DMS 273 (cell line): Measurements from ENCODE around the gene LILRA6.
A peak's percentile ranks its signal among the peaks of the same experiment; 100 is the strongest.
"Not testable (repeated sequence)": the region's sequence is repeated elsewhere in the genome, so short reads cannot be mapped to it uniquely, and the experiment has no call there.

Experiments used
- DNase-seq: peaks from one replicate; lab custom pipeline; 2025; ENCODE audit not compliant: unreplicated experiment; lab: John Stamatoyannopoulos, UW

LILRA6 gene

DNA sequence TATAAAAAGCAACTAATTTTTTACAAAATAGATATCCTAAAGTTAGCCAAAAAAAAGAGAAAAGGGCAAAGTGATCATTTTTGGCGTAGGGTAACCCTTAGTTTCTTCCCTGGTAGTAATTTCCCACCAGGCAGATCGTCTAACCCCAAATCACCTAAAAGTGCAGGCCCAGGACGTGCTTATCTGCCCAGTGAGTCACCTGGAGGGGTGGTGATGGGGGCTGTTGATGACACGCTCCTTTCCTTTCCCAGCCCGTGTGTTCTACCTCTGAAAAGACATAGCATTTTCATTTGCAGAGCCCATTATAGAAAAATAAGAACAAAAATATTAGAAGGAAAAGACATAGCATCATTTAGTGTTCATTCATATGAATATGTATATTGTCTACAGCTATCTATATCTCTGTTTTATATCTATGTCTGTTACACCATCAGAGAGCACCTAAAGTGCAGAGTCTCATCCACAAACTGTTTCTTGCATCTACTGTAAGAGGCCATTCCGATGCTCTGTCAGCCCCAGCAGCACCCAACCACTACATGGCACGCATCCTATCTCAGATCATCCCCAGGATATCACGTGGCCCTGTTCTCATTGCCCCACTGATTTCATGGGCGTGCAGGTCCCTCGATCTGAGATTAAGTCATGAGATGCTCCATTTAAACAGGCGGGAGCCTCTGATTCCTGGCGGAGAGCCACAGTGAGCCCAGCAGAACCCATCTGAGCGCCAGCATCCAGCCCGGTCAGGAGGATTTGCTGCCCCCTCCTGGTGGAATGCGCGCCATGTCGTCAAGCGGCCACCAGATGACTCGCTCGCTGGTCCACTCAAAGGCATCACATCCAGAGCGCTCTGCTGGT lies 11.3 kb downstream of the LILRA6 start:
- DNase-seq: peak; percentile 94

DNA sequence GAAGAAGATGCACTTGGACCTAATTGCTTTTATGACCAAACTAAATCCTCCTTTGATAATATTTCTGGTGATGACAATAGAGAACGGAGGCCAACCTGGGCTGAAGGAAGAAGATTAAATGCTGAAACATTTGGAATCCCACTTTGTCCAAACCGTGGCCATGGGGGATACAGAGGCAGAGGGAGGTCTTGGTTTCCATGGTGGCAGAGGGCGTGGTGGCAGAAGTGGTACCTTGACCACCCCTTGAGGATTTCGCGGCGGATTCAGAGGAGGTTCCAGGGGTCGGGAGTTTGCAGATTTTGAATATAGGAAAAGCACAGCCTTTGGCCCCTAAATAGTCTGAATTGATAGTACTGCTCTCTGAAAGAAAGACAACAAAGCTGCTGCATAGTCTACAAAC lies 12.6 kb downstream of the LILRA6 start:
- no peak for DNase-seq

DNA sequence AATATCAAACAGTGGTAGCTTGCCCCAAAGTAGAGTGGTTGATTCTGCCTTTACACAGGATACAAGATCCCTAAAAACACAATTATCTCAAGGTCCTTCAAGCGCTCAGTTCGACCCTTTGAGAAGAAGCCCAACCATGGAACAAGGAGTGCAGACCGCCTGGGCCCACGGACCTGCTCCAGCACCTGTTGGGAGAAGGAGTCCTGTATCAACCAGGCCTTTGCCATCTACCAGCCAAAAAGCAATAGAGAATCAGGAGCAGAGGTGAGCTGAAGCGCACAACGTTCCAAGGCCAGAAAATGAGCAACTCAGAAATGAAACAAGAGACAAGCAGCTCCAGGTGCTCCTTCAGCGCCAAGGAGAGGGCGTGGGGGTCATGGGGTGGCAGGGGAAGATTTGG lies 13.4 kb downstream of the LILRA6 start:
- no peak for DNase-seq

DNA sequence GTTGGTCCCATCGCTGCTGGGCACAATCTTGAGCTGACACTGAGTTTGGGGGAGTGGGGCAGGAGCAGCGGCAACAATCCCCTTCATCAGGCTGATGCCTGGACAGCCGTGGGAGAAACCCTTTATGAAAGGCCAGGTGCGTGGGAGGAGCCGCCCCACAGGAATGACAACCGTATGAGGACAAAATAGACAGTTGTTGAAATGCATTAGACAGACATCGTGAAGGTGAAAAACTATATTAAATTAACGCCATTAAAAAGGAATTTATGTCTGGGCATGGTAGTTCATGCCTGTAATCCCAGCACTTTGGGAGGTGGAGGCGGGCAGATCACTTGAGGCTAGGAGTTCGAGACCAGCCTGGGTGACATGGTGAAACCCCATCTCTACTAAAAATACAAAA lies 18.0 kb downstream of the LILRA6 start:
- not testable (repeated sequence) for DNase-seq

DNA sequence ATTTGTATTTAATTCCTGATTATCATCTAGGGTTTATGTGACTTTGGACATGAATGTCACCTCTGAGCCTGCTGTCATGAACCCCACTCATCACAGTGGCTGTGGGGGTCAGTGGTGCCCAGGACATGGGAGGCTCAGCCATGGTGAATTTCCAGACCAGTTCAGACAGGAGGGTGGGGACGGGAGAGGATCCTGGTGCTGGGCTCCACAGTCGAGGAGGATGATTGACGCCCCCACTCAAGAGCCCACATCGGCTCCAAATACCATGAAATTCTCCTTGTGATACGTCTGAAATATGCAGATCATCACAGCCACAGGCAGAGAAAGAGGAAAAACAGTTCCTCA lies 18.7 kb downstream of the LILRA6 start:
- DNase-seq: not testable (repeated sequence)

DNA sequence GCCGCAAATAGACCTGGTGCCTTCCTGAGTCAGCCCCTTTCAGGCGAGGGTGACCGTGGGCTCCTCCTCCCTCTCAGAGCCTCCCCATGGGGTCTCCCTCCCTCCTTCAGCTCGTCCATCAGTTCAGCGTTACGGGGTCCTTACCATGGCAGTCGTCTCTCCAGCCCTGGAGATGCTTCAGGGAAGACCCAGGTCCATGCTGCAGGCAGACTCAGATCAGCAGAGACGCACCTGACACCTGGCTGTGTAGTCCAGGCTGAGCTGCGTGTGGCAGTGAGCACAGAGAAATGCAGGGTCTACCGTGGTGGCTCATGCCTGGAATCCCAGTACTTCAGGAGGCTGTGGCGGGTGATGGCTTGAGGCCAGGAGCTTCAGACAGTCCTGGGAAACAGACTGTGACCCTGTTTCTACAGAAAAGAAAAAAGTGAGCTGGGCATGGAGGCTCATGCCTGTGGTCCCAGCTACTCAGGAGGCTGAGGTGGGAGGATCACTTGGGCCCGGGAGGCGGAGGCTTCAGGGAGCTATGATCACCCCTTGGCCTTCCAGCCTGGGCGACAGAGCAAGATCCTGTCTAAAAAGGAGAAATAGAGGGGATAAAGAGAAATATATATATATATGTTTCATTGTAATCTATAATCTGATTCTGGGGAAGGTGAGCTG lies 19.2 kb downstream of the LILRA6 start:
- DNase-seq: not testable (repeated sequence)

DNA sequence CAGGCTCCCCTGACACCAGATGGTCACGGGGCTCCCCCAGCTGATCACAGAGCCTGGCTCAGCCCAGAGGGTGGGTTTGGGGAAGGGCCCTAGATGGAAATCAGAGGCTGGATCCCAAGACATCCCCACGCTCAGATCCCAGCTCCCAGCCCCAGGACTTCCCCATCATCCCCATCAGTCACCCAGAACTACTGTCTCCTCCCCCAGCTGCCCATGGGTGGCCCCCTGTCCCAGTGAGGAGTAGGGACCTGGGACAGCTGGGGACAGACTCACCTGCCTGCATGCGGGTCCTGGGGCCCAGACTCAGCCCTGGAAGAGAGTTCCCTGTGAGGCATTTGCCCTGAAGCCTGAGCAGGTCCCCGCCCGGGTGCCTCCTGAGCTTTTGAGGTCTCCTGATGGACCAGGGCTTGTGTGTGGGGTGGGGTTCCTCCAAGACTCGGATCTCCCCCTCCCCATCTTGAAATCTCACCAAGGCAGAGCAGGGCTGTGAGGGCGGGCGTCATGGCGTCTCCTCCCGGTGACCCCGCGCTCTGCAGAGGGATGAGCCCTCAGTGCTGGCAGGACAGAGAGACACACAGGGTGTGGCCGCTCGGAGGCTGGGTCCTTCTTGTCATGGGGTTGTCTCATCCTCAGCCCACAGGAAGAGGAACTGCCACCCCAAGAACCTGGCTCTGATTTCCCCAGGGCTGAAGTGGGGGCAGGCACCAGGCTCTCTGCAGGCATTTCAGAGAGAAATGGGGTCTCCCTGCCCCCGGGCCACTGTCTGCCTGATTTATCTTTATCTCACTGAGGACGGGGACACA lies 19.9 kb downstream of the LILRA6 start, which contains the start of gene LILRB3:
TSS of gene LILRB3 (minus strand) at position 534 of the 803 bp plus-strand sequence. CDS start at position 503, 31 bp downstream.
- not testable (repeated sequence) for DNase-seq

DNA sequence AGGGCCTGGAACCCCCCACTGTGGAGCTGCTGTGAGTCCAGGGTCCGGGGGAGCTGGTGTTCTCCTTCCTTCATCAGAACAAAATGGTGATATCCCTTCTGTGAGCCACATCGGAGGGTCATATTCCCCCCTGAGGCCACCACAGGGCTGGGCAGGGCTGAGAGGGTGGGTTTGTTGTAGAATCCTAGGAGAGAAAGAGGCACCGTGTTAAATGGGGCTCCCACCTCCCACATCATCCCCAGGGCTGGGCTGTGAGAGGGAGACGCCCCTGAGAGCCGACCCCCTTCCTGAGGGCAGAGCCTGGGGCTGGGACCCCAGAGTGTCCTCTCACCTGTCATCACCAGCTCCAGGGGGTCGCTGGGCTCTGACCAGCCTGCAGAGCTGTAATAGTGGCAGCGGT lies 20.6 kb downstream of the LILRA6 start:
- not testable (repeated sequence) for DNase-seq

DNA sequence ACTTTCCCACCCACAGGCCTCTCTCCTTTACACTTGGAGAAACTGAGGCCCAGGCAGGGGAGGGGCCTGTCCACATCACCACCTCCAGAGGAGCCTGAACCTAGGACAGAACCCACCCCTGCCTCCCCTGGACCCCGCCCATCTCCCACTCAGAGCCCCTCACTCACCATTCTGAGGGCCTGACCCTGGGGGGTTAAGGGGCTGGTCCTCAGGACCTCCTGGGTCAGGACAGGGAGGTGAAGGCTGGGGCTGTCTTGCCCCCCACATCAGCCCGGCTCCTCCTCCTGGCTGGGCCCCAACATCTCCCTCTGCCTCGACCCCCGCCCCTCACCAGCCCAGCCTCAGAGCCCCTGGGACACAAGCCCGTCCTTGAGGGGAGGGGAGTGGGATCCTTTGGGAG lies 22.9 kb downstream of the LILRA6 start:
- DNase-seq: not testable (repeated sequence)

DNA sequence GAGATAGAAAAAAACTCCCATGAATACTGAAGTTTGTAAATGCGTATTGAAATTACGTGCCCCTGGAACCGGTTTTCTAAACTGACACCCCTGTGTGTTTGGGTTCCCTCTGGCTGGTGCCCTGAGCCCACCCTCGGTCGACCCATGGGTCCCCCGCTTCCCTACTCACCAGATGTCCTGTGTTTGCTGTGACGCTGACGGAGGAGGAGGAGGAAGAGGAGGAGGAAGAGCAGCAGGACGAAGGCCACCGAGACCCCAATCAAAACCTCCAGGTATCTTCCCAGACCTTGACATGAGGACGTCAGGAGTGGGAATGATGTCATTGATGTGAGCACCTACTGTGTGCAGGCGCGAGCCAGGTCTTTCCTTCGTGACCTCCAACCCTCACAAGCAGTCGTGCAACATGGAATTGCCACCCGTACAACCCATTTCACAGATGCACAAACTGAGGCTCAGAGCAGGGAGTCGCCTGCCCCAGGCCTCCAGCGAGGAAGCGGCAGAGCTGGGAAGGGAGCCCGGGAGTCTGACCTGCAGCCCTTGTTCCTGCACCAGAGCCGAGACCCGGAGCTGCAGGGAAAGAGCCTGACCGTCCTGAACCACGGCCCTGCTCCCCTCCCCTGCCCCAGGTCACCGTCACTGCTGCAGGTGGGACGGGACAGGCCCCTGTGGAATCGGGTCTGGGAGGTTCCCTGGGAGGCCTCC lies 23.5 kb downstream of the LILRA6 start:
- DNase-seq: no peak

DNA sequence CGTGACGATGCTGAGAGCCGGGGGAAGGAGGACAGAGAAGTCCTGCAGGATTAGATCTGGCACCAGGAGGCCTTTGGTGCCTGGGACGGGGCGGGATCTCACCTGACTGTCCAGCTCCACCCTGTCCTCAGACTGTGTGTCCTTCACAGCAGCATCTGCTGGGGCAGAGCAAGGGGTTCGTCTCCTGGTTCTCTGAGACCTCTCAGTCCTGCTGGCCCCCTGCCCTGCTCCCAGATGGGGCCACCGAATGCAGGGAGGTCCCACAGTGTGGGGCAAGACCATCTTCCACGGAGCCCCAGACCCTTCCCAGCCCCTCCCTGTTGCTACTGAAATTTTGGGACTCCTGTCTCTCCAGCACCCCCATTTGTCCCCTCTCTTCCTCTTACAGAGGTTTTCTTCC lies 24.3 kb downstream of the LILRA6 start:
- DNase-seq: no peak

DNA sequence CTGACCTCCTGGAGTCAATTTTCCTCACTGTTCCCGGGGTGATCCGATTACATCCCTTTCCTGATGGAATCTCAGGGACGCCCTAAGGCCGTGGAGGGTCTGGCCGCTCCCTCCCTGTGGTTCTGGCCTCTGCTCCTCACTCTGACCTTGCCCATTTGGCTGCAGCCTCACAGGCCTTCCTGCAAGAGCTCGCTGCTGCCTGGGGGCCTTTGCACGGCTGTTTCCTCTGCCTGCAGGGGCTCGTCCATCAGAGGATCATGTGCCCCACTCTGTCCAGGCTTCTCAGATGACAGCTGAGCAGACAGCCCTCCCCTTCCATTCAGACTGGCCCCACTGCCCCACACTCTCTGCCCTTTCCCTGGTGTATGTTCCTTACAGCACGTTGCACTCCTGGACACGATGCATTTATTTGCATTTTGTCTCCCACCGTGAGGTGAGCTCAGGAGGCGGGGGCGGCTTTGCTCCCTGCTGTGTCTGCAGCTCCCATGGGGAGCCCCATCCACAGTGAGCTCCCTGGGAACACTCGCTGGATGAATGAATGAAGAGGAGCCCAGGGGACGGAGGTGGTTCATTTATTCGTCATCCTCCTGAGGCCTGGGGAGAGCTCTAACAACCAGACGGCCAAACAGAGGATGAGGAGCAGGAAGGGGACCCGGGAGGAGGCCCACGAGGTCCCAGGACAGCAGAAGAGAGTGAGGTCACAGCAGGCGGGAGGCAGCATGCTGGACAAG lies 24.9 kb downstream of the LILRA6 start:
- DNase-seq: not testable (repeated sequence)

DNA sequence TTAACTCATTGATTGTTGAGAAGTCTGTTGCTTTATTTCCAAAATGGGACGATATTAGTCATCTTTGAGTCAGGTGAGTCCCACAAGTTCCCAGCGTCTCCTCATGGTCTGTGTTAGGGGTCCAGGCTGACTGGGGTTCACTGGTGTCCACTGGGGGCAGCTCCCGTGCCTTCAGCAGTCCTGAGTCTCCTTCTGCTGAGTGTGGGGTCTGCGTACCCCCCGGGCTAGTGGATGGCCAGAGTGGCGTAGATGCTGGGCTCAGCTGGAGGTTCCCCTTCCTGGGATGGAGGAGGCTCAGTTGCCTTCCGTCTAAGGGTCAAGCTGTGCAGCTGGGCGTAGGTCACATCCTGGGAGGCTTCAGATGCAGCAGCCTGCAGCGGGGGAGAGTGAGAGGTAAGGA lies 25.7 kb downstream of the LILRA6 start:
- DNase-seq: no peak

DNA sequence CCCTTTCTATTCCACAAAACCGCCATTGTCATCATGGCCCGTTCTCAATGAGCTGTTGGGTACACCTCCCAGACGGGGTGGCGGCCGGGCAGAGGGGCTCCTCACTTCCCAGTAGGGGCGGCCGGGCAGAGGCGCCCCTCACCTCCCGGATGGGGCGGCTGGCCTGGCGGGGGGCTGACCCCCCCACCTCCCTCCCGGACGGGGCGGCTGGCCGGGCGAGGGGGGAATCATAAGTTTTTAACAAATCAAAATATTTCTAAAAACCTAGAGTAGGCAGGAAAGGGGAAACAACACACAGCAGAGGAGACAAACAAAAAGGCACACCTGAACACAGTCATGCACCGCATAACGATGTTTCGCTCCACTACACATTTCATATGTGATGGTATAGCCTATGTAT lies 27.9 kb downstream of the LILRA6 start:
- not testable (repeated sequence) for DNase-seq

DNA sequence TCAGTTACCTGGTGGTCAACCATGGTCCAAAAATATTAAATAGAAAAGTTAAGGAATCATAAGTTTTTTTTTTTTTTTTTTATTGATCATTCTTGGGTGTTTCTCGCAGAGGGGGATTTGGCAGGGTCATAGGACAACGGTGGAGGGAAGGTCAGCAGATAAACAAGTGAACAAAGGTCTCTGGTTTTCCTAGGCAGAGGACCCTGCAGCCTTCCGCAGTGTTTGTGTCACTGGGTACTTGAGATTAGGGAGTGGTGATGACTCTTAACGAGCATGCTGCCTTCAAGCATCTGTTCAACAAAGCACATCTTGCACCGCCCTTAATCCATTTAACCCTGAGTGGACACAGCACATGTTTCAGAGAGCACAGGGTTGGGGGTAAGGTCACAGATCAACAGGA lies 28.4 kb downstream of the LILRA6 start:
- DNase-seq: not testable (repeated sequence)

DNA sequence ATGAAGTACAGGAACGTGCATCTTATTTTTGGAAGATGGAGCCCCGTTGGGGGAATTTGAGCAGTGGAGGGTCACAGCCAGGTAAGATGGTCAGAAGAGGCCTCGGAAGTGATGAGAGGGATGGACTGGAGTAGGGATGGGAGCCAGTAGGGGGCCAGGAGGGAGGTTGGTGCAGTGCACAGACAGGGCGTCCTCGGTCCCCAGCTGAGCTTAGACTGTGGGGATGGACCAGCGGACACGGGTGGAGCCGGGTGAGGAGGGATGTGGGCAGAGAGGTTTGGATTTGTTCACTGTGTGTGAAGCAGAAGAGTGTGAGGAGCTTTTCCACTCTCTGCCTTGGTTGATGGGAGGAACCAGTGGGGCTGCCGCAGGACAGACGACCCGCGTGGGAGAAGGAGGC lies 31.4 kb downstream of the LILRA6 start:
- no peak for DNase-seq

DNA sequence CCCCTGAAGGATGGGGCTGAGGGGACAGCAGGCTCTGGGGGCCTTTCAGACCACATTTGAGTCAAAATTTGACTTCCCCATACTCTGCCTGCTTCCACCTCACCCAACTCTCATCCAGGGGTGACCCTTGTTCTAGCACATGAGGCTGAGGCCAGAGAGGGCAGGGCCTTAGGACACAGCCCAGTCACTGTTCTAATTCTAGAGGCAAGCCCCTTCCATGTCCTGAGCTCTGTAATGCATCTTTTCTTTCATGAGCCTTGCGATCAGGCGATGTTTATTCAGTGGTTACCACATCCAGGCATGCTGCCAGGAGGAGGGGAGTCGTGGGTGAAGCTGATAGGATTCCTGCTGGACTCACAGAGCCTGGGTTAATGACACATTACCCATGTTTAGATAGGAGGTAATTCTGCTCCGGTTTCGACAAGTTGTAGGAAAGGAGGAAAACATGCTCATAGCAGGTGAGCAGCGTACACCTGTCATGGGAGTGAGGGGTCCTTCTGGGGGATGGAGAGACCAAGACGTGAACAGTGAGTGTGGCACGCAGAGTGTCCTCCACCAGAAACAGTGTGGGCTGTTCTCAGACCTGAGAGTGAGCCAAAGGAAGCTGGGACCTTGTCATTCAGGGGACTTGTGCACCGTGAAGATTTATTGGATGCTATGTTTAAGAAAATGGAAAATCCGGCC lies 32.6 kb downstream of the LILRA6 start:
- peak; percentile 96 for DNase-seq

DNA sequence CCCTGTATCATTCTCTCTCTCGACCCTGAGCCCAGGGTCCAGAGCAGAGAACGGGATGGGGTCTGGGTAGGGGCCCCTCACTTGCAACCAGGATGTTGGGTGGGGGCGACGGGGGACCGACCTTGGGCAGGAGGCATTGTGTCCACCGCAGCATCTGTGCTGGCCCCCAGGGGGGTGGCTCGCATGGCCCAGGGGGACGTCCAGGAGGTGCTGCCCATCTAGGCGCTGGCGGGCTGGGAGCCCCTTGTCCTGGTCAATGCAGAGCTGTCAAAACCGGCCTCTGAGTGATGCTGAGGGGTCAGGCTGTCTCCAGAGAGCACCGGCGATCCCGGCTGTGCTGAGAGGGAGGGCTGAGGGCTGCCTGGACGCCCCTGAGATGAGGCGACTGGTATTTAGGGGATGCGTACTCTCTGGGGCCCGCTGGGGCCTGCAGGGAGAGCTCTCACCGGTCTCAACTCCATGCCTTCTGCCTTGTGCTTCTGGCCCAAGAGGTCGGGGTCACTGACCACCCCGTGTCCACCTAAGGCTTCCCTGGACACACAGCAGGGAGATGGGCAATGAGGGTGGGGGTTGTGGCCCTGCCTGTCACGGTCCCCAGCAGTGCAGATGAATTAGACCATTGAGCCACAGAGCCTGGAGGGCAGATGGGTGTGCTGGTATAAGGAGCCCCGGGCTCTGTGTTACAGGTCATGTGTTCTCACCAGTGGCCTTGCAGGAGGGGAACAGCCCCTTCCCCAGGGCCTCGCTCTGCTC lies 33.4 kb downstream of the LILRA6 start:
- peak; percentile 75 for DNase-seq

DNA sequence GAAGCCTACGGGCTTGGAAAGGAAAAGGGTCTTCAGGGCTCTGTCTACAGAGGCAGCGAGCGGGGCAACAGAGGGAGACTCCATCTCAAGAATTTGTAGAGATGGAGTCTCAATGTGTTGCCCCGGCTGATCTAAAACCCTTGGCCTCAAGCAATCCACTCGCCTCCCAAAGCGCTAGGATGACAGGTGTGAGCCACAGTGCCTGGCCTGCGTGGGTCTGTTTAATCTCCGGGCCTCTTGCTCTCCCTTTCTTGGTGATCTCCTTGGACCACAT lies 33.9 kb downstream of the LILRA6 start:
- DNase-seq: peak; percentile 84
